RWPE1 (cell line): ENCODE data around the gene ZCCHC24.

Experiments
- CTCF ChIA-PET: fragments of 350-600 bp; sonication (Branson Sonifier 250); formaldehyde crosslinking; extraction: SDS; loops from one replicate; lab custom pipeline; 2021; lab: Yijun Ruan, JAX
- POLR2A ChIA-PET: fragments of 400-600 bp; formaldehyde crosslinking; extraction: SDS; loops from one replicate; lab custom pipeline; 2020; ENCODE audit warnings: antibody characterized with exemption; ENCODE audit not compliant: low non-redundant PET; lab: Yijun Ruan, JAX
- DNase-seq: peaks from one replicate; pipeline ENCODE4 v3.0.0; 2012; ENCODE audit warnings: low spot score
- H3K27ac ChIP-seq: fragments of 450-650 bp; 2 replicates; pipeline ENCODE4 v1.5.1; 2017
- CTCF ChIP-seq: fragments of 450-650 bp; conservative IDR thresholded peaks from 2 replicates; pipeline ENCODE4 v1.5.1; 2017; ENCODE audit warnings: low read depth, mild to moderate bottlenecking

ZCCHC24 gene

GRCh38 chr10:79377557-79378382, 67.7 kb downstream of the ZCCHC24 start:
- POLR2A ChIA-PET = no interaction called here
- no peak overlapping the region for H3K27ac ChIP-seq
- CTCF ChIA-PET = interaction anchor here (0.6 kb wide), 1 partner anchor 798 kb away, joined by 4 read pairs; no protein-coding TSS in a partner anchor
- no peak for DNase-seq
- no peak for TF ChIP-seq CTCF

GRCh38 chr10:79376751-79377556, 68.5 kb downstream of the ZCCHC24 start:
- H3K27ac ChIP-seq = no peak overlapping the region
- CTCF ChIA-PET = no interaction called here
- no peak for DNase-seq
- POLR2A ChIA-PET = no interaction called here
- TF ChIP-seq CTCF = no peak

- ChIA-PET POLR2A (no interaction called here), CTCF (interaction anchor here (0.7 kb wide), 1 partner anchor 92 kb away, joined by 4 read pairs; no protein-coding TSS in a partner anchor)
- no peak for TF ChIP-seq CTCF
- no peak for DNase-seq
- no peak overlapping the region for H3K27ac ChIP-seq
Observed at GRCh38 chr10:79376078-79376628, 69.3 kb downstream of the ZCCHC24 start.

- CTCF ChIA-PET = interaction anchor here (0.7 to 1.1 kb wide), 2 partner anchors 12 to 92 kb away, joined by 4 to 11 read pairs; no protein-coding TSS in a partner anchor
- H3K27ac ChIP-seq = no peak overlapping the region
- no peak for DNase-seq
- POLR2A ChIA-PET = no interaction called here
- TF ChIP-seq CTCF = no peak
Observed at GRCh38 chr10:79375321-79376077, 69.9 kb downstream of the ZCCHC24 start.

- CTCF ChIA-PET = interaction anchor here (0.5 to 2.2 kb wide), 45 partner anchors 8 to 1178 kb away, joined by 3 to 20 read pairs (median 4); no protein-coding TSS in a partner anchor
- TF ChIP-seq CTCF = peak; percentile 94
- POLR2A ChIA-PET = no interaction called here
- no peak overlapping the region for H3K27ac ChIP-seq
- DNase-seq = peak; percentile 88
Observed at GRCh38 chr10:79374312-79375191, 70.9 kb downstream of the ZCCHC24 start.
